ENCODE measurements around the gene RMC1. TPM values are rescaled to one million over a fixed set of nuclear protein-coding genes. Genes with fewer than 3 reads are reported as not detected.

RMC1 gene
- total and polyA plus RNA-seq, 11 donors, result 12.2 to 27.8 (median 17.5) TPM

DNA sequence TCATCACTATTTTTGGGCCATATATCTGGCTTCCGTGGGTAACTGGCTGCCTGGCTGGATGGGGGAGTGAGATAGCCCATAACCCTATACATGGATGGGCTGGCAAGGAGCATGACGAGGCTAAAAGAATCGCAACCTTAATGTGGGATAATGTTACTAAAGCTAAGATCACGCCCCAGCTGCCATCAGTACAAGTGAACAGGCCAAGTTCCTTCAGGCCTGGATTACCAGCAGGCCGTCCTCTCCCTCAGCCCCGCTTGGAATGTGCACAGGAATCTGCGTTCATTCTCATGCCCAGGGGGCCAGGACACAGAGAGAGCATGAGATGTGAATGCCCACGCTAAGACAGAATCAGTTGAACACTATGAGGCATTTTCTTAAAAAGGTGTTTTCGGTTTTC, 34.7 kb downstream of the RMC1 start:
- peaks cover 0 to 43% (median 8%) of the 10 kb centered on the region in 12 donors for H3K4me1 ChIP-seq
- peaks cover 0 to 100% (median 96%) of the 10 kb centered on the region in 9 donors for H3K36me3 ChIP-seq
- H3K4me3 ChIP-seq, result no peak overlapping the region
- intact Hi-C loops (cut with DNase I), result loop anchor here in 1 of 10 donors (10.0 kb wide), 1 partner anchor 277 kb away; no protein-coding TSS in a partner anchor
- no peaks in the 10 kb centered on the region for H3K27me3 ChIP-seq
- WGBS, 4 donors, result 73 to 84% (median 80%) methylated on average over 9 of the region's 9 CpGs
- H3K27ac ChIP-seq, result no peak overlapping the region
- ATAC-seq (no peak), DNase-seq (no peak)
- TF ChIP-seq POLR2A (IDR thresholded peaks at IDR 0.05), result no peak
- TF ChIP-seq, protein P1, sequence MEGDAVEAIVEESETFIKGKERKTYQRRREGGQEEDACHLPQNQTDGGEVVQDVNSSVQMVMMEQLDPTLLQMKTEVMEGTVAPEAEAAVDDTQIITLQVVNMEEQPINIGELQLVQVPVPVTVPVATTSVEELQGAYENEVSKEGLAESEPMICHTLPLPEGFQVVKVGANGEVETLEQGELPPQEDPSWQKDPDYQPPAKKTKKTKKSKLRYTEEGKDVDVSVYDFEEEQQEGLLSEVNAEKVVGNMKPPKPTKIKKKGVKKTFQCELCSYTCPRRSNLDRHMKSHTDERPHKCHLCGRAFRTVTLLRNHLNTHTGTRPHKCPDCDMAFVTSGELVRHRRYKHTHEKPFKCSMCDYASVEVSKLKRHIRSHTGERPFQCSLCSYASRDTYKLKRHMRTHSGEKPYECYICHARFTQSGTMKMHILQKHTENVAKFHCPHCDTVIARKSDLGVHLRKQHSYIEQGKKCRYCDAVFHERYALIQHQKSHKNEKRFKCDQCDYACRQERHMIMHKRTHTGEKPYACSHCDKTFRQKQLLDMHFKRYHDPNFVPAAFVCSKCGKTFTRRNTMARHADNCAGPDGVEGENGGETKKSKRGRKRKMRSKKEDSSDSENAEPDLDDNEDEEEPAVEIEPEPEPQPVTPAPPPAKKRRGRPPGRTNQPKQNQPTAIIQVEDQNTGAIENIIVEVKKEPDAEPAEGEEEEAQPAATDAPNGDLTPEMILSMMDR (IDR thresholded peaks at IDR 0.05), result no peak
- no peaks in the 10 kb centered on the region for H3K9me3 ChIP-seq

- H3K27me3 ChIP-seq, result no peaks in the 10 kb centered on the region
- TF ChIP-seq, protein P1 (IDR thresholded peaks at IDR 0.05), result no peak
- no peak for TF ChIP-seq POLR2A (IDR thresholded peaks at IDR 0.05)
- intact Hi-C loops (cut with DNase I), result loop anchor here in 1 of 10 donors (10.0 kb wide), 1 partner anchor 276 kb away; no protein-coding TSS in a partner anchor
- H3K9me3 ChIP-seq, result no peaks in the 10 kb centered on the region
- DNase-seq, result no peak
- peak overlapping the region in 1 of 12 donors; percentile 89 for H3K27ac ChIP-seq
- peaks cover 0 to 45% (median 8%) of the 10 kb centered on the region in 12 donors for H3K4me1 ChIP-seq
- H3K36me3 ChIP-seq, result peaks cover 0 to 100% (median 96%) of the 10 kb centered on the region in 9 donors
- ATAC-seq, result no peak
- no peak overlapping the region for H3K4me3 ChIP-seq
- 73 to 85% (median 80%) methylated on average over 6 of the region's 6 CpGs for WGBS, 4 donors
Observed at GRCh38 chr18:23538870-23539269, 35.6 kb downstream of the RMC1 start.

DNA sequence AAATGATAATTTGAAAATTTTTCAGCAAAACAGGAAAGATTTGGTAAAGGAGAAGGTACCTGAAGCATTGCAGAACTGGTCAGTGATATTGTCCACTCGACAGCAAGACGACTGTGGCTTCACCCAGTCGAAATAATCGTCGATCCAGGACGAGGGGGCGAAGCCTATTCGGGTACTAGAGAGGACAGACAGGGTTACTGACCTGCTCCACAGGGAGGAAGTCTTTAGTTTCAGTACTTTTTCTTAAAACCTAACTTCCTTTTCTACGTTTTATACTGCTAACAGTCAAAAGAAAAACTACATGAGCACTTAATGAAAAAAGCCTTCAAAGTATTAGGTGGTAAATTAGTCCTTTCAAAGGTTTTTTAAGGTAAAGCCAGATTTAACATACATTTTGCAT, 36.0 kb downstream of the RMC1 start:
- intact Hi-C loops (cut with DNase I), result loop anchor here in 1 of 10 donors (10.0 kb wide), 1 partner anchor 276 kb away; no protein-coding TSS in a partner anchor
- Histone ChIP-seq H3K4me1 (peaks cover 0 to 45% (median 8%) of the 10 kb centered on the region in 12 donors), H3K27me3 (no peaks in the 10 kb centered on the region), H3K4me3 (no peak overlapping the region), H3K27ac (peak overlapping the region in 1 of 12 donors; percentile 89), H3K9me3 (no peaks in the 10 kb centered on the region), H3K36me3 (peaks cover 0 to 100% (median 96%) of the 10 kb centered on the region in 9 donors)
- ATAC-seq, result no peak
- WGBS, 4 donors, result 84 to 92% (median 87%) methylated on average over 9 of the region's 9 CpGs
- no peak for DNase-seq
- TF ChIP-seq, protein P1 (IDR thresholded peaks at IDR 0.05), result no peak
- no peak for TF ChIP-seq POLR2A (IDR thresholded peaks at IDR 0.05)

GRCh38 chr18:23539911-23540525, 36.7 kb downstream of the RMC1 start:
- WGBS, 4 donors, result 82 to 85% (median 84%) methylated on average over 9 of the region's 9 CpGs
- Histone ChIP-seq H3K4me1 (peaks cover 0 to 45% (median 8%) of the 10 kb centered on the region in 12 donors), H3K4me3 (no peak overlapping the region), H3K36me3 (peaks cover 0 to 100% (median 96%) of the 10 kb centered on the region in 9 donors), H3K27ac (peak overlapping the region in 2 of 12 donors; percentile 37 to 89), H3K9me3 (no peaks in the 10 kb centered on the region), H3K27me3 (no peaks in the 10 kb centered on the region)
- TF ChIP-seq, protein P1 (IDR thresholded peaks at IDR 0.05), result no peak
- TF ChIP-seq POLR2A (IDR thresholded peaks at IDR 0.05), result no peak
- no peak for ATAC-seq
- intact Hi-C loops (cut with DNase I), result loop anchor here in 2 of 10 donors (5.0 to 10.0 kb wide), 2 partner anchors 63 to 275 kb away; no protein-coding TSS in a partner anchor
- DNase-seq, result no peak

Measured in heart left ventricle (tissue), 16 donors.